ENCODE data around the gene ALDH5A1. TPM values are rescaled to one million over a fixed set of nuclear protein-coding genes. Genes with fewer than 3 reads are reported as not detected.

ALDH5A1 gene
- total and polyA plus RNA-seq, 2 donors (not counting 1 experiment from before 2014, with no cell fraction given): 5.7 to 26.3 TPM

DNA sequence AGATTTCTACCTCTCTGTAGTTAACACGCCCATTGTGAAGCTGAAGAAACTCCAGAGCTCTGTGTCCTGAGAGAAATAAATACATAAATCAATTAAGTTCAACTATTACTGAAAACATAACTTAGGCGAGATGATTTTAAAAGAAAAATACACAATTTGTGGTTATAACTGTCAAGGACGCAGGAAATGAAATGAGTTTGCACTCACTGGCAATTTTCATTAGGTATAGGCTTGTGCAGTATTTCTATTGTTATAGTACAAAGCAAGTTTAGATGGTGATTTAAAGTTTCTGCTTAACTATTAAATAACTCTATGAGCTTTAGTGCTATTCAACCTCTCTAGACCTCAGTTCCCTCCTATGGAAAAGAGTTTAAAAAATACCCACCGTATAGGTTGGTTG is 8.7 kb upstream of the ALDH5A1 start:
- DNase-seq (no peak), ATAC-seq (ENCODE audit: low read depth) (no peak)
- no peak for TF ChIP-seq EZH2 (IDR thresholded peaks at IDR 0.05; ENCODE audit: borderline replicate concordance, insufficient read depth, low read depth, low read length, poor library complexity, severe bottlenecking)
- TF ChIP-seq, protein P1, sequence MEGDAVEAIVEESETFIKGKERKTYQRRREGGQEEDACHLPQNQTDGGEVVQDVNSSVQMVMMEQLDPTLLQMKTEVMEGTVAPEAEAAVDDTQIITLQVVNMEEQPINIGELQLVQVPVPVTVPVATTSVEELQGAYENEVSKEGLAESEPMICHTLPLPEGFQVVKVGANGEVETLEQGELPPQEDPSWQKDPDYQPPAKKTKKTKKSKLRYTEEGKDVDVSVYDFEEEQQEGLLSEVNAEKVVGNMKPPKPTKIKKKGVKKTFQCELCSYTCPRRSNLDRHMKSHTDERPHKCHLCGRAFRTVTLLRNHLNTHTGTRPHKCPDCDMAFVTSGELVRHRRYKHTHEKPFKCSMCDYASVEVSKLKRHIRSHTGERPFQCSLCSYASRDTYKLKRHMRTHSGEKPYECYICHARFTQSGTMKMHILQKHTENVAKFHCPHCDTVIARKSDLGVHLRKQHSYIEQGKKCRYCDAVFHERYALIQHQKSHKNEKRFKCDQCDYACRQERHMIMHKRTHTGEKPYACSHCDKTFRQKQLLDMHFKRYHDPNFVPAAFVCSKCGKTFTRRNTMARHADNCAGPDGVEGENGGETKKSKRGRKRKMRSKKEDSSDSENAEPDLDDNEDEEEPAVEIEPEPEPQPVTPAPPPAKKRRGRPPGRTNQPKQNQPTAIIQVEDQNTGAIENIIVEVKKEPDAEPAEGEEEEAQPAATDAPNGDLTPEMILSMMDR (IDR thresholded peaks at IDR 0.05): no peak
- ChIA-PET CTCF (no interaction called here), POLR2A (no interaction called here)
- Histone ChIP-seq H3K79me2 (ENCODE audit: control insufficient read depth, insufficient read depth, low read length) (peaks cover 4% of the 10 kb centered on the region), H3K9ac (ENCODE audit: low read length) (no peak overlapping the region), H3K4me3 (ENCODE audit: control extremely low read depth in 1 of 5, extremely low read depth in 1 of 5, insufficient read depth in 1 of 5, low read depth in 2 of 5, low read length in 4 of 5) (no peak overlapping the region), H3K4me1 (ENCODE audit: control insufficient read depth in 2 of 2, insufficient read depth in 2 of 2, low read length in 2 of 2) (no peaks in the 10 kb centered on the region), H2AFZ (ENCODE audit: insufficient read depth, low read depth, low read length, poor library complexity, severe bottlenecking) (no peak overlapping the region), H3K4me2 (replicated peaks; ENCODE audit: low read depth, low read length, poor library complexity, severe bottlenecking) (no peak overlapping the region), H4K20me1 (ENCODE audit: control insufficient read depth, insufficient read depth, low read length, poor library complexity, severe bottlenecking) (no peaks in the 10 kb centered on the region), H3K36me3 (replicated peaks in 1 of 2; ENCODE audit: control extremely low read depth in 1 of 2, control insufficient read depth in 1 of 2, extremely low read depth in 1 of 2, insufficient read depth in 2 of 2, low read length in 1 of 2) (no peaks in the 10 kb centered on the region), H3K9me3 (ENCODE audit: control extremely low read depth in 1 of 3, control insufficient read depth in 2 of 3, insufficient read depth in 1 of 3, low read length in 2 of 3) (no peaks in the 10 kb centered on the region), H3K27ac (ENCODE audit: low read length in 2 of 2) (no peak overlapping the region), H3K27me3 (replicated peaks in 1 of 4; ENCODE audit: control extremely low read depth in 1 of 4, control insufficient read depth in 3 of 4, insufficient read depth in 4 of 4, low read length in 3 of 4) (no peaks in the 10 kb centered on the region)
- no CpG with 5 or more reads among the region's 4 CpGs for WGBS (ENCODE audit: insufficient coverage)
- no peaks in the 10 kb centered on the region for H3K4me1 Mint-ChIP-seq
- no peak overlapping the region for H3K4me3 Mint-ChIP-seq
- no peaks in the 10 kb centered on the region for H3K27me3 Mint-ChIP-seq
- no peaks in the 10 kb centered on the region for H3K9me3 Mint-ChIP-seq (ENCODE audit: insufficient read depth)
- intact Hi-C loops (cut with micrococcal nuclease): no loop called here
- no peak overlapping the region for H3K27ac Mint-ChIP-seq

DNA sequence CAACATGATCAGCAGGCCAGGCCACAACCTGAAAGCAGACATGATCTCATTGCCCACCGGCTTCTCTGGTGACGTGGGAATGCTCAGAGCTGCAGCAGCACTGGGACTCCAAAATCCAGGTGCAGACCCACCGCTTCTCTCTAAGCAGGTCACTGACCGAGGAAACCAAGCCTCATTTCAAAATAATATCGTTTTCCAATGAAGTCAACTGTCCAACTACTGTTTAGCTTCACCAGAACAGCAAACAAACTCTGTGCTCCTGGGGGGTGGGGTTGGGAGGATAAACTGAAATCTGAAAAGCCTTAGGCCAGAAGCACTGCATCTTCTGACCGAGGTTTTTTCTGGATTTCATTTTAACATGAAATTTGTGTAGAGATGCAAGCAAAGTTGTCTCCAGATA is 5.3 kb upstream of the ALDH5A1 start, which contains the start of gene GPLD1:
Gene GPLD1, minus strand, starts transcription at position 109 of the 400 bp plus-strand sequence. Its CDS starts 67 bp downstream, at position 42.
- H4K20me1 ChIP-seq (ENCODE audit: control insufficient read depth, insufficient read depth, low read length, poor library complexity, severe bottlenecking): no peaks in the 10 kb centered on the region
- ATAC-seq (ENCODE audit: low read depth) (no peak), DNase-seq (no peak)
- H3K4me3 Mint-ChIP-seq: no peak within 1 kb of the TSS
- TF ChIP-seq EZH2 (IDR thresholded peaks at IDR 0.05; ENCODE audit: borderline replicate concordance, insufficient read depth, low read depth, low read length, poor library complexity, severe bottlenecking): no peak
- TF ChIP-seq, protein P1 (IDR thresholded peaks at IDR 0.05): no peak
- peaks cover 4% of the 10 kb centered on the region for H3K79me2 ChIP-seq (ENCODE audit: control insufficient read depth, insufficient read depth, low read length)
- no peaks in the 10 kb centered on the region for H3K9me3 Mint-ChIP-seq (ENCODE audit: insufficient read depth)
- no peak within 1 kb of the TSS for H3K9ac ChIP-seq (ENCODE audit: low read length)
- no peak within 1 kb of the TSS for H3K27ac ChIP-seq (ENCODE audit: low read length in 2 of 2)
- no peak within 1 kb of the TSS for H3K4me3 ChIP-seq (ENCODE audit: control extremely low read depth in 1 of 5, extremely low read depth in 1 of 5, insufficient read depth in 1 of 5, low read depth in 2 of 5, low read length in 4 of 5)
- no peaks in the 10 kb centered on the region for H3K27me3 Mint-ChIP-seq
- 100% methylated on average over 2 of the region's 6 CpGs for WGBS (ENCODE audit: insufficient coverage)
- ChIA-PET POLR2A (no interaction called here), CTCF (no interaction called here)
- H3K4me1 Mint-ChIP-seq: peaks cover 12% of the 10 kb centered on the region
- no peak within 1 kb of the TSS for H2AFZ ChIP-seq (ENCODE audit: insufficient read depth, low read depth, low read length, poor library complexity, severe bottlenecking)
- no peak within 1 kb of the TSS for H3K4me2 ChIP-seq (replicated peaks; ENCODE audit: low read depth, low read length, poor library complexity, severe bottlenecking)
- H3K27ac Mint-ChIP-seq: no peak within 1 kb of the TSS
- no peaks in the 10 kb centered on the region for H3K27me3 ChIP-seq (replicated peaks in 1 of 4; ENCODE audit: control extremely low read depth in 1 of 4, control insufficient read depth in 3 of 4, insufficient read depth in 4 of 4, low read length in 3 of 4)
- peaks cover 7 to 8% of the 10 kb centered on the region in 2 donors for H3K4me1 ChIP-seq (ENCODE audit: control insufficient read depth in 2 of 2, insufficient read depth in 2 of 2, low read length in 2 of 2)
- intact Hi-C loops (cut with micrococcal nuclease): no loop called here
- no peaks in the 10 kb centered on the region for H3K36me3 ChIP-seq (replicated peaks in 1 of 2; ENCODE audit: control extremely low read depth in 1 of 2, control insufficient read depth in 1 of 2, extremely low read depth in 1 of 2, insufficient read depth in 2 of 2, low read length in 1 of 2)
- no peaks in the 10 kb centered on the region for H3K9me3 ChIP-seq (ENCODE audit: control extremely low read depth in 1 of 3, control insufficient read depth in 2 of 3, insufficient read depth in 1 of 3, low read length in 2 of 3)

All from B cell (primary cell).